GM12874 (cell line): Measurements from ENCODE around the gene MAP1S.
A peak's percentile ranks its signal among the peaks of the same experiment; 100 is the strongest.

Experiments used
- CTCF ChIP-seq: IDR thresholded peaks from 2 replicates; pipeline ENCODE4 v1.5.1; 2011; ENCODE audit warnings: low read depth, mild to moderate bottlenecking, control low read depth, low read length, moderate library complexity; ENCODE audit not compliant: insufficient read depth

The MAP1S gene

GRCh38 chr19:17762505-17763229 lies 43.4 kb downstream of the MAP1S start:
- no peak for TF ChIP-seq CTCF

DNA sequence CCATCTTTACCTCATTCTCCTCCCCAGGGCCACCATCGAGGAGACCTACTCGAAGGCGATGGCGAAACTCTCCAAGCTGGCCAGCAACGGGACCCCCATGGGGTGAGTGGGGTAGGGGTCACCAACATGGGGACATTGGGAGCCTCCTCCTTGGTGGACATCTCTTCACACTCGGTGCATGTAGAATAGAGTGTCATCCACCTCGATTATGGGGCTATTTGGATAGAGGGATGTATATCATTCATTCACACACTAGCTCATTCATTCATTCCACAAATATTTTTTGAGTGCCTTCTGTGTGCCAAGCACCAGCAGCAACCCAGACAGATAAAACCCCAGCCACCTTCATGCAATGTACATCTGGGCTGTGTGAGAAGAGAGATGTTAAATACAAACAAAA lies 45.1 kb downstream of the MAP1S start:
- no peak for TF ChIP-seq CTCF

DNA sequence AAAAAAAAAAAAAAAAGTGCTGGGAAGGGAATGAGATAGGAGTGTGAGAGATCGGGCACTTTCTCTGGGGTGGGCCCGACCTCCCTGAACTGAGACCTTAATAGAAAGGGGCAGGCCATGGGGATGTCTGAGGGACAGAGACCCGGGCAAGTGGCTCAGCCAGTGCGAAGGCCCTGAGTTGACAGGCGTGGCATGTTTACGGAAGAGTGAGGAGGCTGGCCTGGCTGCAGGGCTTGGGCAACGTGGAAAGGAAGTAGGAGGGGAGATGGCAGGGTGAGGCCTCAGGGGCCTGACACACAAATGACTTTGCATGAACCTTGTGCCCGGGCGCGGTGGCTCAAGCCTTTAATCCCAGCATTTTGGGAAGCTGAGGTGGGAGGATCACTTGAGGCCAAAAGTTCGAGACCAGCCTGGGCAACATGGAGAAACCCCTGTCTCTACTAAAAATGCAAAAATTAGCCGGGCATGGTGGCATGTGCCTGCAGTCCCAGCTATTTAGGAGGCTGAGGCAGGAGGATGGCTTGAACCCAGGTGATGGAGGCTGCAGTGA lies 45.9 kb downstream of the MAP1S start:
- no peak for TF ChIP-seq CTCF

DNA sequence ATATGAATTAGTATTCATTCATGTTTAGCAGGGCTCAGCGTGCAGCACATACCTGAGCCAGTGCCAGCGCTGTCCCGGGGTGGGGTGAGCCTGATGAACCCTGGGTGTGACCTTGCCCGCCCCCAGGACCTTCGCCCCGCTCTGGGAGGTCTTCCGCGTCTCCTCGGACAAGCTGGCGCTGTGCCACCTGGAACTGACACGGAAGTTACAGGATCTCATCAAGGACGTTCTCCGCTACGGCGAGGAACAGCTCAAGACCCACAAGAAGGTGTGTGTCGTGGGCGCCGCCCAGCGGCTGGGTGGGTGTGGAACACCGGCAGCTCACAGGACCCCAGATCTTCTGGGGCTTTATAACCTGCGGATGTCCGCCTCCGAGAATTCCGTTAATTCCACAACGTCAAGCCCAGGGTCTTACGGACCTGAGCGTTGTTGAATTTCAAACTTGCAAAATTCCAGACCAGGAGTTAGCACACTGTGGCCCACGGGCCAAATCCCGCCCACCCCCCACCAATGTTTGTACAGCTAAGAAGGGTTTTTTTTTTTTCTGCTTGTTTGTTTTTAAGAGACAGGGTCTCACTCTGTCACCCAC lies 47.4 kb downstream of the MAP1S start:
- peak; percentile 98 for TF ChIP-seq CTCF

GRCh38 chr19:17767559-17767958 lies 48.3 kb downstream of the MAP1S start:
- no peak for TF ChIP-seq CTCF

- no peak for TF ChIP-seq CTCF
Measured at GRCh38 chr19:17770613-17771012, 51.3 kb downstream of the MAP1S start.

- no peak for TF ChIP-seq CTCF
Measured at GRCh38 chr19:17772172-17772571, 52.9 kb downstream of the MAP1S start.
